HEK293T (cell line): ENCODE measurements around the gene CRIM1.
A peak's percentile ranks its signal among the peaks of the same experiment; 100 is the strongest.

Experiments
- CTCF ChIA-PET: fragments of 350-600 bp; formaldehyde crosslinking; extraction: SDS; loops from one replicate; lab custom pipeline; 2021; ENCODE audit warnings: antibody characterized with exemption, inconsistent platforms; lab: Yijun Ruan, JAX
- POLR2A ChIA-PET: fragments of 350-600 bp; formaldehyde crosslinking; extraction: SDS; loops from one replicate; lab custom pipeline; 2020; ENCODE audit warnings: antibody characterized with exemption, inconsistent platforms; lab: Yijun Ruan, JAX
- DNase-seq: peaks from one replicate; pipeline ENCODE4 v3.0.0; 2012; ENCODE audit warnings: mixed read lengths; ENCODE audit errors: extremely low spot score
- ARNT ChIP-seq: fragments of 450-650 bp; IDR thresholded peaks from 2 replicates; pipeline ENCODE4 v1.6.1; 2017; ENCODE audit warnings: mild to moderate bottlenecking
- BHLHE40 ChIP-seq: fragments of 450-650 bp; IDR thresholded peaks from 2 replicates; pipeline ENCODE4 v1.6.1; 2016; ENCODE audit warnings: mild to moderate bottlenecking, moderate library complexity, borderline replicate concordance
- CTBP1 ChIP-seq: fragments of 450-650 bp; IDR thresholded peaks from 2 replicates; pipeline ENCODE4 v1.6.1; 2016; ENCODE audit warnings: borderline replicate concordance
- ELF4 ChIP-seq: fragments of 450-650 bp; IDR thresholded peaks from 2 replicates; pipeline ENCODE4 v1.6.1; 2017; ENCODE audit warnings: antibody characterized with exemption
- FOXA1 ChIP-seq: fragments of 450-650 bp; IDR thresholded peaks from 2 replicates; pipeline ENCODE4 v1.6.1; 2016; ENCODE audit warnings: mild to moderate bottlenecking
- FOXK2 ChIP-seq: fragments of 450-650 bp; IDR thresholded peaks from 2 replicates; pipeline ENCODE4 v1.6.1; 2016; ENCODE audit warnings: mild to moderate bottlenecking
- FOXM1 ChIP-seq: fragments of 450-650 bp; IDR thresholded peaks from 2 replicates; pipeline ENCODE4 v1.6.1; 2017; ENCODE audit warnings: mild to moderate bottlenecking, borderline replicate concordance
- HDGF ChIP-seq: fragments of 450-650 bp; IDR thresholded peaks from 2 replicates; pipeline ENCODE4 v1.6.1; 2017; ENCODE audit warnings: antibody characterized with exemption, borderline replicate concordance
- L3MBTL2 ChIP-seq: fragments of 450-650 bp; conservative IDR thresholded peaks from 2 replicates; pipeline ENCODE4 v1.6.1; 2016; ENCODE audit warnings: mild to moderate bottlenecking
- LEF1 ChIP-seq: fragments of 450-650 bp; IDR thresholded peaks from 2 replicates; pipeline ENCODE4 v1.6.1; 2017; ENCODE audit warnings: mild to moderate bottlenecking, borderline replicate concordance
- NFRKB ChIP-seq: fragments of 450-650 bp; IDR thresholded peaks from 2 replicates; pipeline ENCODE4 v1.6.1; 2016; ENCODE audit warnings: mild to moderate bottlenecking, moderate library complexity
- SP1 ChIP-seq: fragments of 450-650 bp; IDR thresholded peaks from 2 replicates; pipeline ENCODE4 v1.6.1; 2017
- SUZ12 ChIP-seq: fragments of 450-650 bp; IDR thresholded peaks from 2 replicates; pipeline ENCODE4 v1.6.1; 2016; ENCODE audit warnings: mild to moderate bottlenecking
- TARDBP ChIP-seq: fragments of 450-650 bp; IDR thresholded peaks from 2 replicates; pipeline ENCODE4 v1.6.1; 2016
- ZNF384 ChIP-seq: fragments of 450-650 bp; IDR thresholded peaks from 2 replicates; pipeline ENCODE4 v1.6.1; 2016
- TF ChIP-seq, protein P1 (sequence below): fragments of 450-650 bp; IDR thresholded peaks from 2 replicates; pipeline ENCODE4 v1.6.1; 2016

The CRIM1 gene

DNA sequence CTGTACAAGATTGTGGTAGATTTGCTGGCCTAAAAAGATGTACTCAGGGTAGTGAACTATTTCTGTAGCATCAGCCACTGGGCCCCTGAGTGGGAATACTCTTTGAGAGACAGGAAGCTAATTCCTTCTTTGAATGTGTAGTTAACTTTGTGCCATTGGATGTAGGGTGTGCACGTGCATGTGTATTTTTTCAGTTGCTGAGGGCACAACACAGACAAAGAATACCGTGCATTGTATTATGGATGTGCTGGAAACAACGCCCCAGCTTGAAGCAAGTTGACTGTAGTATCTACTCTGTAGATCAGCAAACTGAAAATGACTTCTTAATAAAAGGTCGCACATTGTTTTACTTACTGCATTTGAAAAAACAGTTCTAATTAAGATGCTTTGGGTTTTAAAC, 14.1 kb downstream of the CRIM1 start:
- ChIA-PET POLR2A (no interaction called here), CTCF (no interaction called here)
- no peak for TF ChIP-seq CTBP1
- TF ChIP-seq, protein P1, sequence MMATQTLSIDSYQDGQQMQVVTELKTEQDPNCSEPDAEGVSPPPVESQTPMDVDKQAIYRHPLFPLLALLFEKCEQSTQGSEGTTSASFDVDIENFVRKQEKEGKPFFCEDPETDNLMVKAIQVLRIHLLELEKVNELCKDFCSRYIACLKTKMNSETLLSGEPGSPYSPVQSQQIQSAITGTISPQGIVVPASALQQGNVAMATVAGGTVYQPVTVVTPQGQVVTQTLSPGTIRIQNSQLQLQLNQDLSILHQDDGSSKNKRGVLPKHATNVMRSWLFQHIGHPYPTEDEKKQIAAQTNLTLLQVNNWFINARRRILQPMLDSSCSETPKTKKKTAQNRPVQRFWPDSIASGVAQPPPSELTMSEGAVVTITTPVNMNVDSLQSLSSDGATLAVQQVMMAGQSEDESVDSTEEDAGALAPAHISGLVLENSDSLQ = no peak
- no peak for TF ChIP-seq NFRKB
- no peak for TF ChIP-seq BHLHE40
- TF ChIP-seq LEF1 = no peak
- no peak for DNase-seq

- CTCF ChIA-PET = interaction anchor here (1.3 kb wide), 1 partner anchor 18 kb away, joined by 3 read pairs; no protein-coding TSS in a partner anchor
- no peak for DNase-seq
- POLR2A ChIA-PET = no interaction called here
- no peak for TF ChIP-seq SUZ12
- no peak for TF ChIP-seq LEF1
- TF ChIP-seq TARDBP = no peak
- no peak for TF ChIP-seq L3MBTL2
- no peak for TF ChIP-seq FOXM1
- no peak for TF ChIP-seq NFRKB
- TF ChIP-seq BHLHE40 = no peak
- TF ChIP-seq SP1 = no peak
- TF ChIP-seq FOXK2 = no peak
- TF ChIP-seq ZNF384 = no peak
- TF ChIP-seq FOXA1 = no peak
Measured at GRCh38 chr2:36370281-36370680, 14.7 kb downstream of the CRIM1 start.

DNA sequence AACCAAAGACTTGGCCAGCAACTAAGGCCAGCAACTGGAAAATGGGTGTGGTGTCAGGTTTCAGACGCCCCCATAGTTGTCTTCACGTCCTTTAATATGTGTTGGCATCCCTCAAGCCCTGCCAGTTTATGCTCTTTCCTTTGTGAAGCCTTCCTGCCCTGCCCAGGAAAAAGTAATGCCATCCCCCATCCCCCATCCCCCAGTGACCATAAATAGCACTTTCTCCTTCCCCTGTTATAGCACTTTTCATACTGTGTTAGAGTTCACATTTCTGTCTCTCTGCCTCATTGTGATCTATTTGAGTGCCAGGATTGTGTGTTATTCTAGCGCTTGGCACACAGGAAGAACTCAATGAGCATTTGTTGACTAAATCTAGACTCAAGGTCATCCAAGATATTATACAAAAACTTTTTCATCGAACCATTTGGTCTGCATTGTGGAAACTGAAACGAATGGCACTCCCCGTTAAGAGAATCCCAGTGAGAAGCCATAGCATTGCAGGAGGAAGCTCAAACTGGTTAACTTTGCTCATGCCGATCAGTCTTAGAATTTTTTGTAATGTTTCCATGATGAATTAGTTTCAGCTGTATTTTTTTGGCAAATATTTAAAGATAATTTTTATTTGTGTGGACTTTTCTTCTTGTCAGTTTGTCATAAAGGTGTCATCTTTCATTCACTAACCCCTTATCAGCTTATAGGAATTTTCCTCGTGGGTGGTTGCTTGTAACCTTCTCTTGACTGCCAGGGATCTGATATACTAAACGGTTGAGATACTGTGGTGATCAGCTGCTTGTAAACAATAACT, 15.7 kb downstream of the CRIM1 start:
- no peak for TF ChIP-seq FOXA1
- TF ChIP-seq, protein P1 = peak; percentile 55
- TF ChIP-seq CTBP1 = 0 out of 2 replicates have a peak, but pooled peaks have one; percentile 16

GRCh38 chr2:36371928-36372391, 16.4 kb downstream of the CRIM1 start:
- CTCF ChIA-PET = interaction anchor here (0.5 to 1.0 kb wide), 2 partner anchors 14 to 135 kb away, joined by 3 read pairs; no protein-coding TSS in a partner anchor
- POLR2A ChIA-PET = interaction anchor here (0.8 kb wide), 1 partner anchor 14 kb away, joined by 5 read pairs; no protein-coding TSS in a partner anchor
- DNase-seq = no peak
- TF ChIP-seq, protein P1 = no peak
- no peak for TF ChIP-seq FOXM1
- TF ChIP-seq BHLHE40 = no peak
- no peak for TF ChIP-seq HDGF
- no peak for TF ChIP-seq SUZ12
- no peak for TF ChIP-seq NFRKB
- TF ChIP-seq L3MBTL2 = no peak
- no peak for TF ChIP-seq TARDBP
- TF ChIP-seq CTBP1 = no peak
- TF ChIP-seq ARNT = no peak
- no peak for TF ChIP-seq ELF4
- no peak for TF ChIP-seq FOXK2
- TF ChIP-seq ZNF384 = no peak
- no peak for TF ChIP-seq SP1
- no peak for TF ChIP-seq LEF1
- TF ChIP-seq FOXA1 = no peak

More for the DNA sequence above, 15.7 kb downstream of the CRIM1 start:
- ChIA-PET POLR2A (no interaction called here), CTCF (interaction anchor here (0.5 to 1.3 kb wide), 3 partner anchors 13 to 136 kb away, joined by 3 read pairs; no protein-coding TSS in a partner anchor)
- DNase-seq = no peak

GRCh38 chr2:36373149-36373926, 17.8 kb downstream of the CRIM1 start:
- DNase-seq = no peak
- CTCF ChIA-PET = interaction anchor here (1.0 kb wide), 1 partner anchor 10 kb away, joined by 3 read pairs; no protein-coding TSS in a partner anchor
- POLR2A ChIA-PET = interaction anchor here (0.8 kb wide), 1 partner anchor 16 kb away, joined by 5 read pairs; no protein-coding TSS in a partner anchor
- TF ChIP-seq ARNT (no peak), ELF4 (no peak), LEF1 (no peak), HDGF (no peak)

GRCh38 chr2:36374585-36374984, 19.0 kb downstream of the CRIM1 start:
- CTCF ChIA-PET = no interaction called here
- POLR2A ChIA-PET = no interaction called here
- no peak for DNase-seq
- TF ChIP-seq SUZ12 (no peak), ELF4 (no peak), ZNF384 (no peak), BHLHE40 (no peak)
